Measurements from ENCODE around the gene NDST1. TPM values are rescaled to one million over a fixed set of nuclear protein-coding genes. Genes with fewer than 3 reads are reported as not detected.

NDST1 gene
- total and polyA plus RNA-seq, 2 of the 8 experiments (the other 6 are each of a cell fraction or from before 2014, with no cell fraction given) = 27.0 to 72.0 TPM

DNA sequence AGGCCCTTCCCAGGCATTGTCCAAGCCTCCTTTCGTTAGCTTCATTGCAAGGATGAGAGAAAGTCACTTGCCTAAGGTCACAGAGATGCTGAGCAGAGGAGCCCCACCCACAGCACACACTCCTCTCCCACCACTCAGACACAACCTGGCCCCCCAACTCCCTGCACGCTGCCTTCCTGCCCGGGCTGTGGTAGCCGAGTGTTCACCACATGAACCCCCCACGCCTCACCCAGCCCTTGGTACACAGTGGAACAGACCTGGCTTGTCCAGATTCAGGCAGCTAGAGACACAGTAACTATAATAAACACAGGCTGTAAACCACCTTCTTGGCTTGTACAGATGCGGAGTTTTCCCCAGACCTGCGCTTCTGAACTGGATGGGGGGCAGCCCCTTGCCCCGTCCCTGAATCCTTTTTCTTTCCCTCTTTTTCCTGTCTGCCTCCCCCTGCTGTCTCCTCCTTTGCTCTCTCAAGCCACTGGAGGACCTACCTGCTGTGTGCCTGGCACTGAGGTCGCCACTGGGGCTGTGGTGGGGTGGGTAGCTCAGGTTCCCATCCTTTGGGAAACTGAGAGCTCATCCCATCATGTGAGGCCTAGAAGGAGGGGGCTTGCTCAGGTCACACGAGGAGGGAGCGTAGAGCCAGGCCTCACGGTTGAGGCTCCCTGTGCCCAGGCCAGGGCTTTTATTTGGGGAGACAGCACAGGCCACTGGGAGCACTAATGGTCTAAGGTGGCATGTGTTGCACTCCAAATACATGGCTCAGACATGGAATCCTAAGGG lies 76.8 kb downstream of the NDST1 start:
- Histone ChIP-seq H3K56ac (replicated peaks; ENCODE audit: insufficient read length, low read depth, low read length) (no peak overlapping the region), H2AFZ (ENCODE audit: low read length) (no peak overlapping the region), H3K36me3 (ENCODE audit: control insufficient read depth in 2 of 4, insufficient read depth in 4 of 4, low read length in 3 of 4) (no peaks in the 10 kb centered on the region), H4K20me1 (replicated peaks in 1 of 2; ENCODE audit: control insufficient read depth in 1 of 2, insufficient read depth in 2 of 2, low read length in 2 of 2) (no peaks in the 10 kb centered on the region), H3K9me3 (ENCODE audit: insufficient read depth in 2 of 2, low read depth in 1 of 2, low read length in 1 of 2) (no peaks in the 10 kb centered on the region), H3K23me2 (ENCODE audit: low read depth, low read length) (peaks cover 4% of the 10 kb centered on the region; the same call in 1 of the 2 replicates), H3K4me2 (ENCODE audit: insufficient read depth in 1 of 2, low read depth in 2 of 2, low read length in 2 of 2) (no peak overlapping the region), H3K4ac (replicated peaks; ENCODE audit: insufficient read length, low read depth, low read length) (no peak overlapping the region), H2BK120ac (replicated peaks; ENCODE audit: low read depth, low read length) (no peak overlapping the region), H3K79me2 (ENCODE audit: control insufficient read depth in 1 of 2, insufficient read depth in 2 of 2, low read length in 2 of 2) (no peaks in the 10 kb centered on the region), H3K4me3 (ENCODE audit: extremely low read depth in 1 of 4, insufficient read depth in 2 of 4, low read depth in 3 of 4, low read length in 4 of 4) (no peak overlapping the region), H4K8ac (ENCODE audit: extremely low read depth, insufficient read depth, low read length) (no peak overlapping the region), H2AK5ac (ENCODE audit: low read depth, low read length) (no peak overlapping the region), H3K79me1 (ENCODE audit: low read depth, low read length) (no peaks in the 10 kb centered on the region), H2BK12ac (ENCODE audit: low read depth, low read length) (no peak overlapping the region), H3K23ac (ENCODE audit: insufficient read length) (no peak overlapping the region), H4K91ac (replicated peaks; ENCODE audit: insufficient read length, low read length) (no peak overlapping the region), H3K14ac (ENCODE audit: insufficient read length) (no peak overlapping the region), H3K27ac (ENCODE audit: low read depth, low read length) (no peak overlapping the region), H3K18ac (ENCODE audit: extremely low read depth, low read length) (no peak overlapping the region), H3K9ac (replicated peaks in 1 of 4; ENCODE audit: extremely low read depth in 1 of 4, low read depth in 3 of 4, low read length in 3 of 4) (no peak overlapping the region), H4K5ac (ENCODE audit: insufficient read length, low read depth, low read length) (no peak overlapping the region), H2BK20ac (ENCODE audit: low read length) (no peak overlapping the region), H2BK15ac (ENCODE audit: low read length) (no peak overlapping the region), H3K4me1 (replicated peaks in 1 of 4; ENCODE audit: control insufficient read depth in 3 of 4, insufficient read depth in 4 of 4, low read length in 3 of 4) (peaks cover 0 to 2% (median 0%) of the 10 kb centered on the region in 4 experiments; a peak in 1 of 7 replicates), H3K27me3 (replicated peaks in 1 of 4; ENCODE audit: control insufficient read depth in 3 of 4, extremely low read depth in 1 of 4, insufficient read depth in 3 of 4, low read length in 3 of 4) (no peaks in the 10 kb centered on the region), H2BK5ac (ENCODE audit: low read depth, low read length) (no peak overlapping the region)
- ChIA-PET CTCF (ENCODE audit: partially characterized antibody) (interaction anchor here (0.8 to 5.7 kb wide), 15 partner anchors 10 to 197 kb away, joined by 3 to 47 read pairs (median 4); no protein-coding TSS in a partner anchor), POLR2A (ENCODE audit: partially characterized antibody) (interaction anchor here (0.7 to 1.3 kb wide), 3 partner anchors 9 to 138 kb away, joined by 3 read pairs; no protein-coding TSS in a partner anchor)
- DNase-seq (ENCODE audit: low read depth in 1 of 2, low spot score in 2 of 2) (no peak), FAIRE-seq (no peak)
- 87% methylated on average over 12 of the region's 12 CpGs; no CpG with 5 or more reads in 1 of the 2 experiments for WGBS, 2 experiments (ENCODE audit: extremely low coverage in 1 of 2, insufficient coverage in 1 of 2, insufficient read length in 1 of 2, insufficient replicate concordance in 2 of 2, low coverage in 1 of 2, low lambda C conversion rate in 2 of 2, missing lambda C conversion rate in 1 of 2)
- TF ChIP-seq CHD2 (IDR thresholded peaks at IDR 0.05; ENCODE audit: low read length) = no peak
- no peak for TF ChIP-seq ZNF274 (IDR thresholded peaks at IDR 0.05; ENCODE audit: borderline replicate concordance, extremely low read depth, low read length)
- TF ChIP-seq SP1 (IDR thresholded peaks at IDR 0.05; ENCODE audit: low read depth, low read length) = no peak
- TF ChIP-seq, protein P1, sequence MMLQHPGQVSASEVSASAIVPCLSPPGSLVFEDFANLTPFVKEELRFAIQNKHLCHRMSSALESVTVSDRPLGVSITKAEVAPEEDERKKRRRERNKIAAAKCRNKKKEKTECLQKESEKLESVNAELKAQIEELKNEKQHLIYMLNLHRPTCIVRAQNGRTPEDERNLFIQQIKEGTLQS (IDR thresholded peaks at IDR 0.05; ENCODE audit: insufficient read depth, low read depth, low read length) = no peak
- no peak for TF ChIP-seq TAF7 (optimal IDR thresholded peaks at IDR 0.05; ENCODE audit: borderline replicate concordance, low read depth, low read length)
- TF ChIP-seq, protein P2, sequence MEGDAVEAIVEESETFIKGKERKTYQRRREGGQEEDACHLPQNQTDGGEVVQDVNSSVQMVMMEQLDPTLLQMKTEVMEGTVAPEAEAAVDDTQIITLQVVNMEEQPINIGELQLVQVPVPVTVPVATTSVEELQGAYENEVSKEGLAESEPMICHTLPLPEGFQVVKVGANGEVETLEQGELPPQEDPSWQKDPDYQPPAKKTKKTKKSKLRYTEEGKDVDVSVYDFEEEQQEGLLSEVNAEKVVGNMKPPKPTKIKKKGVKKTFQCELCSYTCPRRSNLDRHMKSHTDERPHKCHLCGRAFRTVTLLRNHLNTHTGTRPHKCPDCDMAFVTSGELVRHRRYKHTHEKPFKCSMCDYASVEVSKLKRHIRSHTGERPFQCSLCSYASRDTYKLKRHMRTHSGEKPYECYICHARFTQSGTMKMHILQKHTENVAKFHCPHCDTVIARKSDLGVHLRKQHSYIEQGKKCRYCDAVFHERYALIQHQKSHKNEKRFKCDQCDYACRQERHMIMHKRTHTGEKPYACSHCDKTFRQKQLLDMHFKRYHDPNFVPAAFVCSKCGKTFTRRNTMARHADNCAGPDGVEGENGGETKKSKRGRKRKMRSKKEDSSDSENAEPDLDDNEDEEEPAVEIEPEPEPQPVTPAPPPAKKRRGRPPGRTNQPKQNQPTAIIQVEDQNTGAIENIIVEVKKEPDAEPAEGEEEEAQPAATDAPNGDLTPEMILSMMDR (IDR thresholded peaks at IDR 0.05; ENCODE audit: control extremely low read depth in 1 of 3, insufficient read depth in 1 of 3, low read depth in 1 of 3, low read length in 3 of 3) = no peak
- TF ChIP-seq TEAD4 (IDR thresholded peaks at IDR 0.05; ENCODE audit: low read depth, low read length) = no peak
- TF ChIP-seq SAP30 (IDR thresholded peaks at IDR 0.05; ENCODE audit: insufficient read depth, insufficient replicate concordance, low read length) = no peak
- no peak for TF ChIP-seq EGR1 (IDR thresholded peaks at IDR 0.05; ENCODE audit: borderline replicate concordance, low read depth, low read length)
